ENCODE results near the gene CSRNP2.
"Not testable (repeated sequence)": the region's sequence is repeated elsewhere in the genome, so short reads cannot be mapped to it uniquely, and the experiment has no call there.

CSRNP2 gene

DNA sequence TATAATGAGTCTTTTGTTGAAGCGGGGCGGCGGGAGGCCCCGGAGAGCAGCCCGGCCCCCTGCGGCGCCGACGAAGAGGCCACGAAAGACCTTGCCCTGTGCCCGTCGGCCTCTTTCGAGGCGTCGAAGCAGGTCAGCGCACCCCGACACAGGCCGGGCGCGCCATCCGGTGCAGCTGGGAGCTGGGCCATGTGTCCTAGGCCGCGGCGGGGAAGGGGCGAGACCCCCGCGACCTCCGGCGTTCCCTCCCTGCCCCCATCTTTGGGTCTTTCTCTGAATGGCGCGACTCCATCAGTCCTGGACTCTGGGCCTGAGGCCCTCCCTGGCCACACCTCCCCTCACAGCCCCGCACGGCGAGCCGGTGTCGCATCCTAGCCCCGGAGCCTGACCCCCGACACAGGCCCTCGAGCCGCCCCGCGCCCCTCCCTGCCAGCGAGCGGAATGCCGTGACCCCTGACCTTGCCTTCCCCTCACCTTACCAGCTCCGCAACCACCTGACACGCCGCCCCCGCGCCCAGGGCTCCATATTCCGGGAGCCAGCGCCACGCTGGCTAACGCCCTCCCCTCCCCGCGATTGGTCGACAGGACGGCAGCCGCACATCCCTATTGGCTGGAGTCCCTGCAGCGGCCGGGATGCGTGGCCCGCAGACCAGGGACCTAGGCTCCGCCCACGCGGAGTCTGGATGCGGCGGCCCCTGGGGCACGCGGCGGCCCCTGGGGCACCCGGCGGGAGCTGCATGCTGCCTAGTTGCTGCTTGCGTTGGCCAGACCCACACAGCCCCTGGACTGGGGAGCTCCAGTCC is 57.4 kb downstream of the CSRNP2 start, which contains the start of gene SLC11A2:
SLC11A2 (minus strand) TSS at position 549 of the 803 bp plus-strand sequence. CDS start 15,656 bp downstream, outside the sequence.
- DNase-seq, result peak; percentile 91

DNA sequence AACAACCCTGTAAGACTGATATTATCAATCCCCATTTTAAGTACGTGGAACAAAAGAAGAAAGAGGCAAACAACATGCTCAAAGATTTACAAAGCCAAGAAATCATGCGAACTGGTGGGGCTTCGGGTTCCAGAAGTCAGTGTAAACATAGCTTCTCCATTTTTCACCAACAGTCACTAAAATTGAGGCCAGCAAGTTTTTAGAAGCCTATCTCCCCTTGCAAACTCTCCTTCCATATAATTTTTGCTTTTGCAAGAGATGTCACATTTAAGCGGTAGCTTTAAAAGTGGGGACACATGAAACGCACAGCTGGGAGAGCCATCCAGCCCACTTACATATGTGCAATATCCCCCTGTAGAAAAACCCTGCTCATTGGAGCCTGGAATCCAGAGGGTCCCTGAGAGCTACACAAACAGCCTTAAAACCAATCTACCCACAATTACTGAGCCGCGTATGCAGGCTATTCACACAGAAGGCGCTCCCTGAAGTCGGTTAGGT is 58.0 kb downstream of the CSRNP2 start:
- DNase-seq, result no peak

DNA sequence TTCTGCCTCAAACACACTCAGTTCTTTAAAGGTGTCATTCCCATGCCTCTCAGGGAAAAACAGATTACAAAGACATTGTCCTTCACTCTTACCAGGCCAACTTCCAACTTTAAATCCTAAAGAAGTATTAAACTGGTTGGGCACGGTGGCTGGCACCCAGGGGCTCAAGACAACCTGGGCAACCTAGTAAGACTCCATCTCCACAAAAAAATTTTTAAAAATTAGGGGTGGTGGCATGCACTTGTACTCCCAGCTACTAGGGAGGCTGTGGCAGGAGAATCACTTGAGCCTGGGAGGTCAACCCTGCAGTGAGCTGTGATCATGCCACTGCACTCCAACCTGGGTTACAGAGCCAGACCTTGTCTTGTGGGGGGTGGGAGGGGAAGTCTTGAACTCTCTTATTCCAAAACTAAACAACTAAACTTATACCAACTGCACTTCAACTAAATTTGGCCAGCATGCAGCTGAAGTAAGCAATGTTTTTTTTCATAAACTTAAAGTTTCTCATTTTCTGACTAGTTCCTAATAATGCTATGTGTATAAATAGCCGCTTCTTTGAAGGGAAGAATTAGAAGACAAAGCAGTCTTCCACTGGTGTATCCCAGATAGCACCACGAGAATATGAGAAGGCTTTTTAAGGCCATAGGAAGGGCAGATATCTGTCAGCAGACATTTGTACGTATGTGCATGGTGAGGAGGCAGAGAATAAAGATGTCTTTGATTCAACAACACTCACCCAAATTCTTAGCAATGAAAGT is 59.6 kb downstream of the CSRNP2 start:
- no peak for DNase-seq

DNA sequence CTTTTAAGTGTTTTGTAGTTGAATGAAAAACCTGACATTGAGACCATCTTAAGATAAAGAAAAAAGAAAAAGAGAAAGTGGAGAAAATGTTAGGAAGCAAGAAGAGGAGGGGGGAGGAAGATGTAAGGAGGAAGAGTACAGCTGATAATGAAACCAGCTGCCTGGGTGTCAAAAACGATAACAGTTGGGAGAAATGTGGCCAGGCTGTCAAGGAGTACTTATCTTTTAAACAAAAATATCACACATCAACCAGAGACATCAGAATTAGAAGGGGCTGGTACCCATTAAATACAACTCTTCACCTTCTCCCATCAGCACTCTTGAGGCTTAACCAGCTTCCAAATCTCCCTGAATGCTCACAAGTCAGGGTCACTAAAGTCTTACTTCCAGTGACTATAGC is 61.7 kb downstream of the CSRNP2 start:
- DNase-seq, result no peak

DNA sequence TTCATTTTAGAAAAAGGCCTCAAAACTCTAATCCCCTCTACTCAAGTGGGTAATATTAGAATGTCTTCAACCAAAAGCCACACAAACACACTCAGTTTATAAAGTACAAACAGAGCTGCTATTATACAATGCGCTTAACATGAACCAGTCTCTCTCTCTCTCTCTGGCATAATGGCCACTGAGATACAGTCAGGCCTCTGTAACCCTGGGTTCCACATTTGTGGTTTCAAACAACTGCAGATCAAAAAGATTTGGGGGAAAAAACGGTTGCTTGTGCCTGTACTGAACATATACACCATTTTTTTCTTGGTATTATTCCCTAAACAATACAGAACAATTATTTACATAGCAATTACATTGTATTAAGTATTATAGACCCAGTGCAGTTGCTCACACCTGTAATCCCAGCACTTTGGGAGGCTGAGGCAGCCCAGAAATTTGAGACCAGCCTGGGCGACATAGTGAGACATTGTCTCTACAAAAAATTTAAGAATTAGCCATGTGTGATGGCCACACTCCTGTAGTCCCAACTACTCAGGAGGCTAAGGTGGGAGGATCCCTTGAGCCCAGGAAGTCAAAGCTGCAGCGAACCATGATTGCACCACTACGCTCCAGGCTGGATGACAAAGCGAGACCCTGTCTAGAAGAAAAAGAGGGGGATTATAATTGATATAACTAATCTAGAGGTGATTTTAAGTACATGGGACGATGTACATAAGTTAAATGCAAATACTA is 62.8 kb downstream of the CSRNP2 start:
- DNase-seq, result no peak

DNA sequence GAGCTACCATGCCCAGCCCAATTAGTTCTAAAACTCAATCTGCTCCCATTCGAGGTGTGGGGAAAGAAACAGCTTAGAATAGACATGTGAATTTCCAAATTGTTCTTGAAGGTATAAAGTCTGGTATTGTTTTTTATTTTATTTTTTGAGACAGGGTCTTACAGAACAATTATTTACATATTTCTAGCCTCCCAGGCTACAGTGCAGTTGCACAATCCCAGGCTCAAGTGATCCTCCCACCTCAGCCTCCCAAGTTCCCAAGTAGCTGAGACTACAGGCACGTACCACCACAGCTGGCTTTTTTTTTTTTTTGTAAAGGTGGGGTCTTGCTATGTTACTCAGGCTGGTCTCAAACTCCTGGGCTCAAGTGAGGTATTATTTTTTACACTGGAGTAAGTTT is 63.5 kb downstream of the CSRNP2 start:
- no peak for DNase-seq

DNA sequence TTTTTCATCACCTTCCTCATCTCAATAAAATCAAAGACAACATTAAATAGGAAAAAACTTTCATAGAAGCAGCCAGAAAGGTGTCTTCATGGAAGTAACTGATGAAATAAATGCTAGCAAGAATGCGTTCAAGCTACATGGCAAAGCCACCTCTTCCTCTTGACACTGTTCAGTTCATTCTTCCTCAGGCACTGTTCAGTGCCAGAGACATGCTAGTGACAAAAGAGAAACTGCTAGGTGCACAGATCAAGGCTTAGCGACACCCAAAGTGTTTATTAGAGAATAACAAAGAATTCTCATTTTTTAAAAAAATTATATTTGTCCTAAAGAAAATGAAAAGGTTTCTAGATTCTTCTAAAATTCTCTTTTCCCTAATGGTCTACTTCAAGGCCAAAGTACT is 64.4 kb downstream of the CSRNP2 start:
- no peak for DNase-seq

DNA sequence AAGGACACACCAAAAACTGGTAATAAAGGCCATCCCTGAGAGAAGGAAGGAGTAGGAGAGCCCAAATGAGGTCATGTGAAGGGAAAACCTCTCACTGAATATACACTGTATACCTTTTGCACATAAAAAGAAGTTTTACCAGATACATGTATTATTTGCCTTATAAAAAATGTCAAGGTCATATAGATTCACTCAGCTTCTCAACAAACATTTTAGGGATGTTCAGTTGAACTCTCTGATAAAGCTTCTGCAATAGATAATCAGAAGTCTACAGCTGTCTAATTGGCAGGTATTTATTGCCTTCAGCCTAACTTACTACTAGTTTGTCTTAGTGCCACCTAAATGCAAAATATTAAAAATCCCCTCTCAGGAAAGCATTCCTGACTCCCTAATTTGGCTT is 65.9 kb downstream of the CSRNP2 start:
- DNase-seq, result no peak

DNA sequence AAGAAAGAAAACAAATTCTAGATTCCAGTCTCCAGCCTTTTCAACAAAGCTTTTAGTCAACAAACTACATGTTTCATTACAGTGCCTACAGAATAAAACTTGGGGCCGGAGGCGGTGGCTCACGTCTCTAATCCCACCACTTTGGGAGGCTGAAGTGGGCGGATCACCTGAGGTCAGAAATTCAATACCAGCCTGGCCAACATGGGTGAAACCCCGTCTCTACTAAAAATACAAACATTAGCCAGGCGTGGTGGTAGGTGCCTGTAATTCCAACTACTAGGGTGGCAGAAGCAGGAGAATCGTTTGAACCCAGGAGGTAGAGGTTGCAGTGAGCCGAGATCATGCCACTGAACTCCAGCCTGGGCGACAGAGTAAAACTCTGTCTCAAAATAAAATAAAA is 68.9 kb downstream of the CSRNP2 start:
- not testable (repeated sequence) for DNase-seq

DNA sequence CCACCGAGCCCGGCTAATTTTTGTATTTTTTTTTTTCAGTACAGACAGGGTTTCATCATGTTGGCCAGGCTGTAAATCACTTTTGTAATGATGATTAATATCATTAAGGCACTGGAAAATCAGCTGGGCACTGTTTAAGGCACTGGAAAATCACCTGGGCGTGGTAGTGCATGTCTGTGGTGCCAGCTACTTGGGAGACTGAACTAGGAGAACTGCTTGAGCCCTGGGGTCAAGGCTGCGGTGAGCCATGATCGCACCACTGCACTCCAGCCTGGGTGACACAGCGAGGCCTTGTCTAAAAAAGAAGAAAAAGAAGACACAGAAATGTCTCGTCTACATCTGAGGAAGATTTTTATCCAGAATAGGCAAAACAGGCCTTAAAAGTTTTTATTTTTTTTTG is 70.0 kb downstream of the CSRNP2 start:
- no peak for DNase-seq

DNA sequence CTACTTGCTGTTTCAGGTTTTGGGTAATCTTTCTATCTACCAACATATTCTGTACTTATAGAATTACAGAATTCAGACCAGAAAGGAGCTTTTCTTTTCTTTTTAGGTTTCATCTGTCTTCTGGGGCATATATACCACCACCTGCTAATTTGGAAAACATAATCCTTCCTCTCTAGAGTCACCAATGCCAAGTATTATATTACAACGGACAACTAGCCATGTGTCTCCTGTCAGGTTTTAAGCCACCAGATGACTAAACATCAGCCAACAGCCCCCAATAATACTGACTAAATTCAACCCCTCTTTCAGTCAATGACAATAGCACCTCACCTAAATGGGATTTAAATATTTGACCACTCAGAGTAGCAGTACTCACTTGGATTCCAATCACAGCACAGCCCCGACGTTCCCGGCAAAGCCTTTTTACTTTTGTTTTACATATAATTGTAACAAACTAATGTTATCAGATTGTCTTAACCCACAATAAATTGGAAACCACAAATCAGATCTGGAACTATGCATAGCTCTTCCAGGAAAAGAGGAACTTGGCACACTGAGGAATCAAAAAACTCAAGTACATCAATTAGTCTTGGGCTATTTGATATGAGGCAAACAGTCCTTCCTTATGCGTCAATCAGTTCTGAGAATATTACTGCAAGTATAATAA is 70.7 kb downstream of the CSRNP2 start:
- DNase-seq, result no peak

DNA sequence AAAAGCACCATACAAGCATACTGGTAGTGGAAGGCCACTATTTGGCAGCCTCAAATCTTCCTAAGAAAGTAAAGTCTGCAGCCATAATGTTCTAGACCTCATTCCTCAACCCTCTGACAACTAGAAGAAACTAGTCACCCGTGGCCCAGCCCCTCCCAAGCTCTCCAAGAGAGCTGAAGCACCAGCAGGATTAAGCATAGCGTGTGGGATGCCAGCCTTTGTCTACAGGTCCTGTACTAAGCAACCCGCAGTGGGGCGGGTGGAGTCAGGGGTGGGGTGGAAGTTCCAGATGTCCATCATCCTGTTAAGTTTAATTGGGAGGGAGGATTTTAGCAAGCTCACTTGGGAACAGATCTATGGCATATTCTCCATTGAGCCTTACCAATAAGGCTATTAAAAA is 71.4 kb downstream of the CSRNP2 start:
- DNase-seq, result no peak
